Measurements from ENCODE around the gene GPRC5B.

Gene GPRC5B

DNA sequence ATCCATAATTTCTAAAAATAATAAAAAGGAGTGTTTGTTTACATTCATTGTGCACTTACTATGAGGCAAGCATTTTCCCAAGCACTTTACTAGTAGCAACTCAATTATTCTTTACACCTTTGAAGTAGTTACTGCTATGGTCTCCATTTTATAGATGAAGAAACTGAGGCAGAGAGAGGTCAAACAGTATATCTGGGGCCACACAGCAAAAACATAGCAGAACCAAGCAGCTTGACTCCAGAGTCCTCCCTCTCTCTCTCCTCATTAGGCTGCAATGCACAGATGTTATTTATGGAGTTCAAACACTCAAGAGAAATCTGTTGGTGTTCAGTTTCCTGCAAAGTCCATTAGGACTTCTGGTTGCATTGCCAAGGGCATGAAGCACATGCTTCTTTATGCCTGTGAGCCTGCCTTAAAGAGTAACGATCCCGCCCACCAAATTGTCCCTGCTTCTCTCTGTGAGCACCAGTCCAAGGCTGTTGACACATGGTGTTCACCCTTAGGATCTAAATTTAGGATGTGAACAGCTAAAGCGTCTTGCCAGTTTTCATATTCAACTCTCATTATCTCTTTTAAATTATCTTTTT, 44.0 kb downstream of the GPRC5B start:
- Histone ChIP-seq H3K36me3 (ENCODE audit: control insufficient read depth in 5 of 5, insufficient read depth in 5 of 5, low read length in 5 of 5) (no peaks in the 10 kb centered on the region), H3K9me3 (ENCODE audit: control insufficient read depth in 5 of 5, low read length in 5 of 5) (no peaks in the 10 kb centered on the region), H3K9ac (ENCODE audit: low read length in 5 of 5) (no peak overlapping the region), H3K4me3 (ENCODE audit: low read depth in 1 of 5, low read length in 5 of 5) (no peak overlapping the region), H3K27me3 (ENCODE audit: control insufficient read depth in 5 of 5, insufficient read depth in 4 of 5, low read length in 5 of 5) (peaks cover 0 to 2% (median 0%) of the 10 kb centered on the region in 5 donors), H3K27ac (ENCODE audit: low read depth, low read length) (no peak overlapping the region), H3K4me1 (ENCODE audit: control insufficient read depth in 5 of 5, insufficient read depth in 5 of 5, low read length in 5 of 5) (peaks cover 2 to 18% (median 14%) of the 10 kb centered on the region in 5 donors)

DNA sequence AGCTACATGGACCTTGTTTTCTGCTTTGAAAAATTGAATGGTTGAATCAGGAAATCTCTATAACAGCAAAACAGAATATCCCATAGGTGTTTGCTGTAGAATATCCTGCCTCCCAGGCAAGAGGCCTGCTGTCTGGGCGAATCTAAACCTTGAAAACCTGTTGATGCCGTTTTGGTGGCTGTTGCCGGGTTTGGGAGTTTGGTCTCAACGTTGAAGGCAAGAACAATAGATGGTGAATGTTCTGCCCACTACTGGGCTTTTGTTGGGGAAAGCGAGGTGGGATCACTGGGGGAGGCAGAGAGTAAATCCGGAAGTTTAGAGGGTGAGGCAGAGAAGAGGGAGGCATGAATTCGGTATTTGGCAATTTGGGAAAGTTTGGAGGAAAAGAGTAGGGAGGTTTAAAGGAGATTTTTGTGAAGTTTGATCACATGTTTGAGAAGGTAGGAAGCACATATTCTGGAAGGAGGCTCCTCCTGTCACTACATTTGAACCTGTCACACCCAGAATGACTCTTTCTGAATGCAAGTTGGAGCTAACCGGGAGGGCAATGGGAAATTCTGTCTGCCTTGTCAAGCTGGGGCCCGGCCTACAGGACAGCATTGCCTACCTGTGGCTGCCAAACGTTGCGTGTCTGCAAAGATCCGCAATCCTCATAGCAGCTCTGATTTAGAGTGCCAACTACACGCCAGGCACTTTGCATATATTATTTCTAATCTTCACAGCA, 46.5 kb downstream of the GPRC5B start:
- H3K36me3 ChIP-seq (ENCODE audit: control insufficient read depth in 5 of 5, insufficient read depth in 5 of 5, low read length in 5 of 5), result no peaks in the 10 kb centered on the region
- H3K9ac ChIP-seq (ENCODE audit: low read length in 5 of 5), result no peak overlapping the region
- H3K27ac ChIP-seq (ENCODE audit: low read depth, low read length), result no peak overlapping the region
- H3K9me3 ChIP-seq (ENCODE audit: control insufficient read depth in 5 of 5, low read length in 5 of 5), result peaks cover 0 to 3% (median 0%) of the 10 kb centered on the region in 5 donors
- peaks cover 0 to 2% (median 0%) of the 10 kb centered on the region in 5 donors for H3K27me3 ChIP-seq (ENCODE audit: control insufficient read depth in 5 of 5, insufficient read depth in 4 of 5, low read length in 5 of 5)
- H3K4me1 ChIP-seq (ENCODE audit: control insufficient read depth in 5 of 5, insufficient read depth in 5 of 5, low read length in 5 of 5), result peaks cover 2 to 18% (median 14%) of the 10 kb centered on the region in 5 donors
- H3K4me3 ChIP-seq (ENCODE audit: low read depth in 1 of 5, low read length in 5 of 5), result no peak overlapping the region

DNA sequence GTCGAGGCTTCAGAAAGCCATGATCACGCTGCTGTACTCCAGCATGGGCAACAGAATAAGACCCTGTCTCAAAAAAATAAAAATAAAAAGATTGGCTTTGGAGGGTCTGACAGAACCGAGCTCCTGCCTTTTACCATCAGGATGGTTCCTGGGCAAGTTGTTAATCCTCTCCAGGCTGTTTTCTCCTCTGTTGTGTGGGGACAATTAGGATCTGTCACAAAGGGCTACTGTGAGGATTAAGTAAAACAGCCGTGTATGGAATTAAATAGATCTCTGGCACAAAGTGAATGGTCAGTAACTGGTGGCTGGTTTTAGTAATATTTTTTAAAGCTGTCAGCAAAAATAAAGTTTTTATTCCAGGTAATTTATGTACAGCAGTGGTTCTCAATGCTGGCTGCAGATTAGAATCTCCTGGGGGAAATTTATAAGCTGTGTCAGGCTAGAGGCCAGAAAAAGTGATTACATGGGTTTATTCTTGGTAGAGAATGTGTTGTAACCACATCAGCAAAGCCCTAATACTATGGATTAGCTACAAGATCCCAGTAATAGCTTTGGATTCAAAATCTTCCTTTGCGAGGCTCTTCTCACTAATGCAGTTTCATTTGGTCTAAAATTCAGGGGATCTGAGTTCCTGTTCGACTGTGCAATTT, 47.2 kb downstream of the GPRC5B start:
- Histone ChIP-seq H3K27ac (ENCODE audit: low read depth, low read length) (no peak overlapping the region), H3K9ac (ENCODE audit: low read length in 5 of 5) (no peak overlapping the region)

DNA sequence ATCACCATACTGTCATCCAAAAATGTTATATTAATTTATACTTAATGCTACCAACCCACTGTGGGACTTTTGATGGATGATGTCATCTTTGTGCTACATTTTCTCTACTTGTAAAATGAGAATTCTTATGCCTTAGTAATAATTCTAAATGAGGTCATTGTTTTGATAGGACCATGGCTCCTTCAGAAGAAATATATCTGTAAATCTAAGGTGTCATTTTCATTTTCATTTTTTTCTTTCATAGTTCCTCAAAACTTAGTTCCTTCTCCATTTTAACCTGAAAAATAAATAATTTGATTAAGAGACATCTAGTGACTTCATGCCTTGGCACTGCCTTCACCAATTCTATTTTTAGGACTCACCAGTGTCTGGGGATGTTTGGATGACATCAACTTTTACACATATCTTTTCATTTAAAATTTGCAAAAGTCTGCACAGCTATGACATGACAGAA, 48.7 kb downstream of the GPRC5B start:
- H3K4me1 ChIP-seq (ENCODE audit: control insufficient read depth in 5 of 5, insufficient read depth in 5 of 5, low read length in 5 of 5), result peaks cover 2 to 18% (median 13%) of the 10 kb centered on the region in 5 donors
- peaks cover 0 to 2% (median 0%) of the 10 kb centered on the region in 5 donors for H3K27me3 ChIP-seq (ENCODE audit: control insufficient read depth in 5 of 5, insufficient read depth in 4 of 5, low read length in 5 of 5)
- no peak overlapping the region for H3K27ac ChIP-seq (ENCODE audit: low read depth, low read length)
- H3K36me3 ChIP-seq (ENCODE audit: control insufficient read depth in 5 of 5, insufficient read depth in 5 of 5, low read length in 5 of 5), result no peaks in the 10 kb centered on the region
- no peak overlapping the region for H3K4me3 ChIP-seq (ENCODE audit: low read depth in 1 of 5, low read length in 5 of 5)
- H3K9me3 ChIP-seq (ENCODE audit: control insufficient read depth in 5 of 5, low read length in 5 of 5), result peaks cover 0 to 3% (median 0%) of the 10 kb centered on the region in 5 donors
- H3K9ac ChIP-seq (ENCODE audit: low read length in 5 of 5), result no peak overlapping the region

More for the DNA sequence above, 47.2 kb downstream of the GPRC5B start:
- H3K36me3 ChIP-seq (ENCODE audit: control insufficient read depth in 5 of 5, insufficient read depth in 5 of 5, low read length in 5 of 5), result no peaks in the 10 kb centered on the region
- peaks cover 2 to 18% (median 11%) of the 10 kb centered on the region in 5 donors for H3K4me1 ChIP-seq (ENCODE audit: control insufficient read depth in 5 of 5, insufficient read depth in 5 of 5, low read length in 5 of 5)
- H3K9me3 ChIP-seq (ENCODE audit: control insufficient read depth in 5 of 5, low read length in 5 of 5), result peaks cover 0 to 3% (median 0%) of the 10 kb centered on the region in 5 donors
- peaks cover 0 to 2% (median 0%) of the 10 kb centered on the region in 5 donors for H3K27me3 ChIP-seq (ENCODE audit: control insufficient read depth in 5 of 5, insufficient read depth in 4 of 5, low read length in 5 of 5)
- no peak overlapping the region for H3K4me3 ChIP-seq (ENCODE audit: low read depth in 1 of 5, low read length in 5 of 5)

DNA sequence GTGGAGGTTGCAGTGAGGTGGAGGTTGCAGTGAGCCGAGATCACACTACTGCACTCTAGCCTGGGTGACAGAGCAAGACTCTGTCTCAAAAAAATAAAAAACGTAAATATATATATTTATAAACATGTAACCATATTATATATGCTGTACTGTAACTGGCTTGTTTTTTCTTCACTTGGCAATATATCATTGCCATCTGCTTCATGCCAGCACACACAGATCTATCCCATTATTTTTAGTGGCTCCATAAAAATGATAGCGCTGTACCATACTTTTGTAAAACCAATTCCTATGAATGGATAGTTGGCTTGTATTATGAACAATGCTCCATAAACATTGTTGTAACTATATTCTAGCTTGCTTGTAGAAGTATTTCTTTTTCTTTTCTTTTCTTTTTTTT, 49.5 kb downstream of the GPRC5B start:
- H3K9me3 ChIP-seq (ENCODE audit: control insufficient read depth in 5 of 5, low read length in 5 of 5), result peaks cover 0 to 3% (median 0%) of the 10 kb centered on the region in 5 donors
- no peaks in the 10 kb centered on the region for H3K27me3 ChIP-seq (ENCODE audit: control insufficient read depth in 5 of 5, insufficient read depth in 4 of 5, low read length in 5 of 5)
- peaks cover 2 to 24% (median 15%) of the 10 kb centered on the region in 5 donors for H3K4me1 ChIP-seq (ENCODE audit: control insufficient read depth in 5 of 5, insufficient read depth in 5 of 5, low read length in 5 of 5)
- no peak overlapping the region for H3K9ac ChIP-seq (ENCODE audit: low read length in 5 of 5)
- H3K4me3 ChIP-seq (ENCODE audit: low read depth in 1 of 5, low read length in 5 of 5), result no peak overlapping the region
- no peaks in the 10 kb centered on the region for H3K36me3 ChIP-seq (ENCODE audit: control insufficient read depth in 5 of 5, insufficient read depth in 5 of 5, low read length in 5 of 5)
- no peak overlapping the region for H3K27ac ChIP-seq (ENCODE audit: low read depth, low read length)

DNA sequence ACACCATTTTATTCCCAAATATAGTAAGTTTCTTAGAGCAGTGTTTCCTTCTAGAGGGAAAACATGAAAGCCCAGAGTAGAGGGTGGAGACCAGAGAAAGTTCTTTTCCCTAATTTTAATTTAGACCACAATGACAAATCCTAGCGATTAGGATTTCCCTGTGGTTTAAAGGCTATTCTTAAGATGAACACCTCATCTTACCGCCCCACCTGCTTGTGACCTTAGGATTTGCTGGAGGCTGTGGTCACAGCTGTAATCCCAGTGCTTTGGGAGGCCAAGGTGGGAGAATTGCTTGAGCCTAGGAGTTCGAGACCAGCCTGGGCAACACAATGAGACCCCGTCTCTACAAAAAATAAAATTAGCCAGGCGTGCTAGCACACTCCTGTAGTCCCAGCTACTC, 51.1 kb downstream of the GPRC5B start:
- Histone ChIP-seq H3K9me3 (ENCODE audit: control insufficient read depth in 5 of 5, low read length in 5 of 5) (peaks cover 0 to 3% (median 0%) of the 10 kb centered on the region in 5 donors), H3K27ac (ENCODE audit: low read depth, low read length) (no peak overlapping the region), H3K36me3 (ENCODE audit: control insufficient read depth in 5 of 5, insufficient read depth in 5 of 5, low read length in 5 of 5) (no peaks in the 10 kb centered on the region), H3K4me3 (ENCODE audit: low read depth in 1 of 5, low read length in 5 of 5) (no peak overlapping the region), H3K4me1 (ENCODE audit: control insufficient read depth in 5 of 5, insufficient read depth in 5 of 5, low read length in 5 of 5) (peaks cover 2 to 31% (median 21%) of the 10 kb centered on the region in 5 donors), H3K9ac (ENCODE audit: low read length in 5 of 5) (no peak overlapping the region), H3K27me3 (ENCODE audit: control insufficient read depth in 5 of 5, insufficient read depth in 4 of 5, low read length in 5 of 5) (no peaks in the 10 kb centered on the region)

DNA sequence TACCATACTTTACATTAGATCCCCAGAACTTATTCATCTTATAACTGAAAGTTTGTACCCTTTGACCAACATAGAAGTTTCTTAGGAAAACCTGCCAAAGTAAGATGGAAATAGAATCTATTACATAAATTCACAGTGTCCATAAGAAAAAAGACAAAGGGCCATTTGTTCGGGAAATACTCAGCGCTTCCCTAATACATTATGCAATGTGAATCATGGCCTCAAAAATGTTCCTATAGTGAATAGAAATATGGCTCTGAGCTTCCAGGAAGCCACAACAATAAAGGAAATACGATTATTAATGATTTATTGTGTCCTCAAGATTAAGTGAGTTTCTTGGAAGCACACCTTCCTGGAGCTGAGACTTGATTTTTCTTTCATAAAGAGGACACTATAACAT, 51.5 kb downstream of the GPRC5B start:
- no peak overlapping the region for H3K4me3 ChIP-seq (ENCODE audit: low read depth in 1 of 5, low read length in 5 of 5)
- no peaks in the 10 kb centered on the region for H3K27me3 ChIP-seq (ENCODE audit: control insufficient read depth in 5 of 5, insufficient read depth in 4 of 5, low read length in 5 of 5)
- no peak overlapping the region for H3K27ac ChIP-seq (ENCODE audit: low read depth, low read length)
- H3K36me3 ChIP-seq (ENCODE audit: control insufficient read depth in 5 of 5, insufficient read depth in 5 of 5, low read length in 5 of 5), result no peaks in the 10 kb centered on the region
- no peak overlapping the region for H3K9ac ChIP-seq (ENCODE audit: low read length in 5 of 5)
- peaks cover 0 to 3% (median 0%) of the 10 kb centered on the region in 5 donors for H3K9me3 ChIP-seq (ENCODE audit: control insufficient read depth in 5 of 5, low read length in 5 of 5)
- H3K4me1 ChIP-seq (ENCODE audit: control insufficient read depth in 5 of 5, insufficient read depth in 5 of 5, low read length in 5 of 5), result peaks cover 2 to 31% (median 21%) of the 10 kb centered on the region in 5 donors

DNA sequence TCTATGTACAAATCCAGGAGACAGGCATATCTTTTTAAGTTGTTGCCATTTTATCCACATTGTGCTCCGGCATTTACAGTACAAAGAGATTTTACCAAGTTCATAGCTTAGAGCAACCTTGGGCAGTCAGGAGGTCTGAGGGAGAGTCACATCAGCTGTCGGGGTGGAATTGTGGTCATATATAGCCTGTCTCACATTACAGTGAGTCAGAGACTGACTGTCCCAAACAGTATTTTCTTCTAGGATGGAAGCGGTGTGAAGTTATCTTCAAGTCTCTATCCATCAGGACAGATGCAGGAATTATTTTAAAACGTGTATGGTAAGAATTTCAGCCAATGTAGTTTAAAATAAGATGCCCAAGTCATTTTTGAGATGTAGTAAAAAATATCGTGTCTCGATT, 53.0 kb downstream of the GPRC5B start:
- H3K36me3 ChIP-seq (ENCODE audit: control insufficient read depth in 5 of 5, insufficient read depth in 5 of 5, low read length in 5 of 5), result peaks cover 0 to 2% (median 0%) of the 10 kb centered on the region in 5 donors
- H3K27me3 ChIP-seq (ENCODE audit: control insufficient read depth in 5 of 5, insufficient read depth in 4 of 5, low read length in 5 of 5), result no peaks in the 10 kb centered on the region
- H3K9me3 ChIP-seq (ENCODE audit: control insufficient read depth in 5 of 5, low read length in 5 of 5), result peaks cover 0 to 3% (median 0%) of the 10 kb centered on the region in 5 donors
- no peak overlapping the region for H3K9ac ChIP-seq (ENCODE audit: low read length in 5 of 5)
- H3K4me1 ChIP-seq (ENCODE audit: control insufficient read depth in 5 of 5, insufficient read depth in 5 of 5, low read length in 5 of 5), result peaks cover 0 to 20% (median 15%) of the 10 kb centered on the region in 5 donors
- H3K27ac ChIP-seq (ENCODE audit: low read depth, low read length), result no peak overlapping the region
- no peak overlapping the region for H3K4me3 ChIP-seq (ENCODE audit: low read depth in 1 of 5, low read length in 5 of 5)

DNA sequence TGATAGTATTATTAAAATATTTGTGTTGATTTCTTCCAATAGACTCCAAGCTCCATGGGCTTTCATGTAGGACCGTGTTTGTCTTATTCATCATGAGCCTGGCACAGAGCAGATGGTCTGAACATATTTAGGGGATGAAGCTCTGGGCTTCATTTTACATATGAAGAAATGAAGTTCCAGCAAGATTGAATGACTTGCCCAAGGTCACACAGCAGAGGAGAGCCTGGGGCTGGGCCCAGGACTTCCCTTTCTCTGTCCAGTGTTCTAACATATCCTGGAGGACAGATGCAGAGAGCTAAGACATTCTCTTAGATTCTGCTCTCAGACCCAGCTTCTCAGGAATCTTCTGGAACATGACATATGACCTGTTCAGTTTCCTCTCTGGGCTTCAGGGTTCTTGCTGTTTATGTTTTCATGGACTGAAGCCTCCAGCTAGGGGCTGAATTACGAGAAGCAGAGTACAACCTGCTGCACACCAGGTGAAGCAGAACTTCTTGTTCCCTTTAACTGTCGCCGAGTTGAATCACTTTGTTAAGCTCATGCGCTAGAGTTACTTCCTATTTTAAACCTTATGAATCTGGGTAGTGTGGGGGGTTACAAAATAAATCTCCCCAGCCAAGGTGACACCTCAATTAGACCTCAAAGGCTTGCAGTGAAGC, 53.6 kb downstream of the GPRC5B start:
- H3K27ac ChIP-seq (ENCODE audit: low read depth, low read length), result no peak overlapping the region
- H3K36me3 ChIP-seq (ENCODE audit: control insufficient read depth in 5 of 5, insufficient read depth in 5 of 5, low read length in 5 of 5), result peaks cover 0 to 2% (median 0%) of the 10 kb centered on the region in 5 donors
- H3K9me3 ChIP-seq (ENCODE audit: control insufficient read depth in 5 of 5, low read length in 5 of 5), result peaks cover 0 to 3% (median 0%) of the 10 kb centered on the region in 5 donors
- no peaks in the 10 kb centered on the region for H3K27me3 ChIP-seq (ENCODE audit: control insufficient read depth in 5 of 5, insufficient read depth in 4 of 5, low read length in 5 of 5)
- H3K9ac ChIP-seq (ENCODE audit: low read length in 5 of 5), result no peak overlapping the region
- H3K4me1 ChIP-seq (ENCODE audit: control insufficient read depth in 5 of 5, insufficient read depth in 5 of 5, low read length in 5 of 5), result peaks cover 0 to 17% (median 10%) of the 10 kb centered on the region in 5 donors
- H3K4me3 ChIP-seq (ENCODE audit: low read depth in 1 of 5, low read length in 5 of 5), result no peak overlapping the region

All from subcutaneous abdominal adipose tissue (tissue), 5 donors.